T1000 (cell line): Measurements from ENCODE around the gene TBCD.
"Not testable (repeated sequence)": the region's sequence is repeated elsewhere in the genome, so short reads cannot be mapped to it uniquely, and the experiment has no call there.

Experiments
- DNase-seq: peaks from one replicate; lab custom pipeline; 2025; ENCODE audit warnings: mixed read lengths; lab: John Stamatoyannopoulos, UW

Gene TBCD

GRCh38 chr17:82940226-82941020 lies 188.6 kb downstream of the TBCD start:
- DNase-seq, result no peak

GRCh38 chr17:82941021-82942001 lies 189.4 kb downstream of the TBCD start:
- DNase-seq, result no peak

- no peak for DNase-seq
These were observed 190.6 kb downstream of the TBCD start for GRCh38 chr17:82942166-82943130.

GRCh38 chr17:82943339-82943738 lies 191.5 kb downstream of the TBCD start:
- DNase-seq, result no peak

GRCh38 chr17:82943751-82944150 lies 191.9 kb downstream of the TBCD start:
- no peak for DNase-seq

- no peak for DNase-seq
These were observed 193.1 kb downstream of the TBCD start for GRCh38 chr17:82944990-82945389.

- no peak for DNase-seq
These were observed 194.2 kb downstream of the TBCD start for GRCh38 chr17:82946081-82946480.

- DNase-seq, result no peak
These were observed 195.5 kb downstream of the TBCD start for GRCh38 chr17:82947051-82947991.

- no peak for DNase-seq
These were observed 196.2 kb downstream of the TBCD start for GRCh38 chr17:82948081-82948511.

- DNase-seq, result no peak
These were observed 197.1 kb downstream of the TBCD start for GRCh38 chr17:82948957-82949356.

GRCh38 chr17:82949361-82949760 lies 197.5 kb downstream of the TBCD start:
- no peak for DNase-seq

- no peak for DNase-seq
These were observed 198.1 kb downstream of the TBCD start for GRCh38 chr17:82949984-82950383.

- DNase-seq, result no peak
These were observed 198.7 kb downstream of the TBCD start for GRCh38 chr17:82950525-82951102.

- no peak for DNase-seq
These were observed 200.2 kb downstream of the TBCD start for GRCh38 chr17:82952019-82952418.

- not testable (repeated sequence) for DNase-seq
These were observed 203.2 kb downstream of the TBCD start for GRCh38 chr17:82955106-82955505.

GRCh38 chr17:82955627-82956026 lies 203.8 kb downstream of the TBCD start:
- not testable (repeated sequence) for DNase-seq

- DNase-seq, result no peak
These were observed 204.4 kb downstream of the TBCD start for GRCh38 chr17:82956146-82956725.

GRCh38 chr17:82956726-82957468 lies 205.0 kb downstream of the TBCD start:
- no peak for DNase-seq

- DNase-seq, result no peak
These were observed 205.6 kb downstream of the TBCD start for GRCh38 chr17:82957469-82957795.
